ENCODE data around the gene STK38L. TPM values are rescaled to one million over a fixed set of nuclear protein-coding genes. Genes with fewer than 3 reads are reported as not detected.

The STK38L gene
- total and polyA plus RNA-seq, 9 of the 15 experiments (the other 6 are each of a cell fraction or from before 2014, with no cell fraction given), result 2.6 to 10.7 (median 6.9) TPM

- TF ChIP-seq TSHZ1 (CRISPR knock-in tag; IDR thresholded peaks at IDR 0.05) (no peak), RB1 (IDR thresholded peaks at IDR 0.05; ENCODE audit: low read depth) (no peak)
These were observed 13.2 kb downstream of the STK38L start (continued) for GRCh38 chr12:27257104-27257843.

DNA sequence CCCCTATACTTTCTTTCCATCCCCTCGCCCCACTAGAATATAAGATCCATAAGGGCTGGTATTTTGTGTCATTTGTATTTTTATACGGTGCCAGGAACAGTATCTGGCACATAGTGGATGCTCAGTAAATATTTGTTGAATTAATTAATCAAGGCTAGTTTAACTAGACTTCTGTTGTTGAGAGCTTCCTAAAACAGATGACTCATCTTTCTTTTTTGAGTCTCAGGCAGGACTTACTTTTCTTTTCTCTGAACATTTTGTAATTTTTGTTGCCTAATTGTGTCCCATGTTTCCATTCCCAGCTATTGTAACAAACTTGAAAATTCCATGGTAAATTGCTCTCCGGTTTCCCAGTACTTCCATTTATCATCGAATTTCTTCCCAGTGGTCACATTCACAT lies 16.7 kb downstream of the STK38L start:
- H4K20me1 ChIP-seq (replicated peaks; ENCODE audit: control insufficient read depth, insufficient read depth, low read length), result no peaks in the 10 kb centered on the region
- H3K9me3 ChIP-seq (replicated peaks; ENCODE audit: control insufficient read depth, insufficient read depth, low read depth, low read length), result no peaks in the 10 kb centered on the region
- no peak overlapping the region for H3K4me2 ChIP-seq (ENCODE audit: insufficient read depth, low read length)
- no peaks in the 10 kb centered on the region for H3K4me1 ChIP-seq (replicated peaks in 1 of 2; ENCODE audit: control insufficient read depth in 2 of 2, insufficient read depth in 2 of 2, low read length in 2 of 2)
- no peaks in the 10 kb centered on the region for H3K36me3 ChIP-seq (ENCODE audit: control insufficient read depth, insufficient read depth, low read length)
- DNase-seq (ENCODE audit: extremely low read depth in 1 of 4, low spot score in 3 of 4) (no peak), FAIRE-seq (no peak), ATAC-seq (no peak)
- no TSS peak for BruUV-seq (replicated peaks)
- no peak overlapping the region for H3K27ac ChIP-seq (ENCODE audit: extremely low read depth, low read depth, low read length)
- no peaks in the 10 kb centered on the region for H3K9me1 ChIP-seq (ENCODE audit: control insufficient read depth, insufficient read depth, low read length)
- H3K79me2 ChIP-seq (ENCODE audit: control insufficient read depth, insufficient read depth, low read length), result no peaks in the 10 kb centered on the region
- 6% methylated on average over 4 of the region's 4 CpGs for WGBS (ENCODE audit: insufficient coverage, low coverage, missing lambda C conversion rate)
- H3K27me3 ChIP-seq (ENCODE audit: control insufficient read depth in 2 of 2, insufficient read depth in 2 of 2, low read length in 2 of 2), result peaks cover 0 to 3% of the 10 kb centered on the region in 2 experiments; a peak in 1 of 5 replicates
- H3K4me3 ChIP-seq, result no peak overlapping the region
- H3K9ac ChIP-seq (ENCODE audit: insufficient read depth in 1 of 2, low read depth in 2 of 2, low read length in 2 of 2), result no peak overlapping the region
- intact Hi-C loops (cut with micrococcal nuclease) (no loop called here), in situ Hi-C loops (cut with MboI) (no loop called here)
- CTCF ChIA-PET (ENCODE audit: low intra/inter-chr PET ratio), result no interaction called here
- TF ChIP-seq MAFG (tag; conservative IDR thresholded peaks at IDR 0.05), result 0 out of 2 replicates have a peak, but pooled peaks have one; percentile 42
- peak; percentile 44; the same call in 1 of the 2 replicates for TF ChIP-seq C11orf30 (IDR thresholded peaks at IDR 0.05; ENCODE audit: low read depth)
- no peak for TF ChIP-seq ZNF253 (CRISPR knock-in tag; conservative IDR thresholded peaks at IDR 0.05)
- TF ChIP-seq ZNF347 (CRISPR knock-in tag; IDR thresholded peaks at IDR 0.05; ENCODE audit: low read depth), result no peak
- peak; percentile 48 for TF ChIP-seq ZNF316 (IDR thresholded peaks at IDR 0.05)
- no peak overlapping the region for H2AFZ ChIP-seq (ENCODE audit: low read depth, low read length)
- POLR2A ChIA-PET, result interaction anchor here (0.7 to 1.5 kb wide), 2 partner anchors 21 to 389 kb away, joined by 3 read pairs; no protein-coding TSS in a partner anchor

Measured in K562 (cell line).